ENCODE results near the gene CFAP46.
"Not testable (repeated sequence)": the region's sequence is repeated elsewhere in the genome, so short reads cannot be mapped to it uniquely, and the experiment has no call there.

The CFAP46 gene

GRCh38 chr10:132898391-132899053, 43.8 kb downstream of the CFAP46 start:
- FAIRE-seq = no peak

- FAIRE-seq = no peak
Observed at GRCh38 chr10:132897516-132898381, 44.6 kb downstream of the CFAP46 start.

GRCh38 chr10:132893786-132894185, 48.6 kb downstream of the CFAP46 start:
- not testable (repeated sequence) for FAIRE-seq

DNA sequence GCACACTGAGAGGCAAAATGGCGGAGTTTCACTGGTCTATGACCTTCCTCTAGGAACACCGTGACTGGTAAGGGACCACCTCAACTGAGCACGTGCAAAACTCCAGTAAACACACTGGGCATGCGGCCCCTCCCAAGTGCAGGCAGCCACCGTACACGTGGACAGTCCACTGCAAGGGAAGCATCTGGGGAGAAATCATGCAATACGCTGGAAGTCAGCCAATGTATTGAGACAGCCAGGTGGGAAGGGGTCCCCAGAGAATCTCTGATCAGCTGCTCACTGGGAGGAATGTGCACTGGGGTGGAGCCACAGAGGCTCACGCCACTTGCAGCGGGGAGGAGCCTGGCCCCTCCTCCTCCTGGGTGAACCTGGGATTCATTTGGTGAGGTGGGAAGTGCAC, 49.3 kb downstream of the CFAP46 start:
- no peak for FAIRE-seq

DNA sequence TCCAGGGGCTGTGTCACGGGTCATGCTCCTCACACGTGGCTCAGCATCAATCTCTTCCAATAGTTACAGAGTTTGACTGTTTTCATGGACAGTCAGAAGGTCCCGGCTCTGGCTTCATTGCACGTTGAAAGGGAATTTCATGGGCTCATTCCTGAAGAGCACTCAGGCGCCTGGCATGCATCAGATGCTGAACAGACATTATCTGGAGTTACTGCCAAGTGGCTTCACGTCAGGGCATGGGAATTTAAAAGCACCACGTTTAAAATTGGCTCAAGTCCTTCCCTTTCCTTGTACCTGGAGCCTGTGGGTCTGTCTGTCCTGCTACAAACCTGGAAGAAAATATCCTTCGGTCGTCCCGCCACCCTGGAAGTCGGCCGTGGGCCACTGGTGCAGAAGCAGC, 50.4 kb downstream of the CFAP46 start:
- no peak for FAIRE-seq

- no peak for FAIRE-seq
Observed at GRCh38 chr10:132891368-132891767, 51.0 kb downstream of the CFAP46 start.

GRCh38 chr10:132890301-132890700, 52.1 kb downstream of the CFAP46 start:
- FAIRE-seq = no peak

DNA sequence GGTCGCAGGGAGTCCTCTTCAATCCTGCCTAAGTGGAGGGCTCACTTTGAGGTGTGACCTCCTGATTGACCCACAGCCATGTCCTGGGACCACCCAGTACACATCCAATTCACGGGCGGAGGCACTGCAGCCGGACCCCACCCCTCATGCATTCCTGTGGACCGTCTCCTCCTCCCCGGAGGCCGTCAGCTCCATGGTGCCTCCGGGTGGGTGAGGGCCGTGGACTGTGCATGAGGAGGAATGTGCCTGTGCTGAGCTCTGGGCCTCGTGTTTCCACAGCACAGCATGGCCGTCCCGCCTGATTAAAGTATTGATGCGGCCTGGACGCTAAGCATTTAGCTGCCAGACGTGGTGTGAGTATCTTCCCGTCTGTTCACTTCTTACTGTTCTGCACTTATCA, 52.8 kb downstream of the CFAP46 start:
- no peak for FAIRE-seq

DNA sequence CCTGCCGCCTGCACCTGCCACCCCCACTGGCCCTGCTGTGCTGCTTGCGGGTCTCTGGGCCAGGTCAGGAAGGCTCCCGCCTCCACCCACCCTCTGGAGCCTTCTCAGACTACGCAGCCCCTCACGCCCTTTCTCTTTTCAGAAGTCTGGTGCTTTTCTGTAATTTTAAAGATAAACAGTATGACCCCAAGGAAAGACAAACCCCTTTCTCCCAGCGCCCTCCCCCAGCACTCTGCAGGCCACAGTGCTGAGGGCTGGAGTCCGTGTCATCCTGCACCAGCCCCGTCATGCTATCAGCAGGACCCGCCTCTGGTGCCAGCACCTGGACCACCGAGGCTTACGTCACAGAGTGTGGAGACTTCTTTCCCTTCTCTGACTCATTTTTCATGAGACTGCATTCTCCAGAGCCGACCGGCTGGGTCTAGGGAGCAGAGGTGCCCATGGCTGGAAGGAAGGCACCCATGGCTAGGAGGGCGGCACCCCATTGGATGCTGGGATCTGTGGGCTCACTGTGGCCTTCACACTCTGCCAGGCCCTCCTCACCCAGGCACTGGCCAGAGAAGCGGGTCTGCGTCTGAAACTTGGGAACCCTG, 53.4 kb downstream of the CFAP46 start:
- FAIRE-seq = no peak

DNA sequence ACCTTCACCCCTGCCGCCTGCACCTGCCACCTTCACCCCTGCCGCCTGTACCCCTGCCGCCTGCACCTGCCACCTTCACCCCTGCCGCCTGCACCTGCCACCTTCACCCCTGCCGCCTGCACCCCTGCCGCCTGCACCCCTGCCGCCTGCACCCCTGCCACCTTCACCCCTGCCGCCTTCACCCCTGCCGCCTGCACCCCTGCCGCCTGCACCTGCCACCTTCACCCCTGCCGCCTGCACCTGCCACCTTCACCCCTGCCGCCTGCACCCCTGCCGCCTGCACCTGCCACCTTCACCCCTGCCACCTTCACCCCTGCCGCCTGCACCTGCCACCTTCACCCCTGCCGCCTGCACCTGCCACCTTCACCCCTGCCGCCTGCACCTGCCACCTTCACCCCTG, 53.9 kb downstream of the CFAP46 start:
- not testable (repeated sequence) for FAIRE-seq

DNA sequence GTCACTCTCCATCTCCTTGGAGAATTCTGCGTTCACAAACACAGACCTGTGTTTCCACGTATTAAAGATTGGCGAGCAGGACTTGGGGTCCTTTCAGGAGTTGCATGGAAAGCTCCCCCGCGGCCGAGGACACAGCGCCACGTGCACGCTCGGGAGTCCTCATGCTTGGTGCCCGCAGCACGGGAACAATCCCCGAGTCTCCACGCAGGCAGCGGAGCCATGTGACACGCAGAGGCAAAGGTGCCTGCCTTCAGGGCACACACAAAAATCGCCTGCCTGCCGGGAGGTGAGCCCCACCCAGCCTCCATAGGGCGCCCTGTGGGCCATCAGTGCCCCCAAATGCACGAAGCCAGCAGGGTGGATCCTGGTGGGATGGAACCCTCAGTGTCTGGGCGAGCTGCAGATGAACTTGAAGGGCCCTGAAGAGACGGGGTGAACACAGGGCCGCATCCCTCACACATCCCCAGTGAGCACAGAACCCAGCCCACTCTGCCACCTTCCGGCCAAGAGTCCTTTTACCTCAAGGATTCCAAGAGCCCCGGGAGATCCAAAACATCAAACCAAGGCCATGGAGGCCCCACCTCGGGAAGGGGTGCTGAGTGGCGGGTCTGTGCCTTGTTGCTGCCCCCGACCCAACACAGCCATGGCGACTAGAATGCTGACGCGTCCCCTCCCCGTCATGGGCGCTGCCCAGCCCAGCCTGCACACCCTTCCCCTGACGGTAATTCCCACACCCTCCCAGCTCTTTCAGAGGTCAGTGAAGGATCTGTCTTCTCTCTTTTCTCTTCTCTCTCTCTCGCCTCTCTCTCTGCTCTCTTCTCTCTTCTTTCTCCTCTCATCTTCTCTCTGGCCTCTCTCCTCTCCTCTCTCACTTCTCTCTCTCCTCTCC, 55.9 kb downstream of the CFAP46 start:
- no peak for FAIRE-seq

DNA sequence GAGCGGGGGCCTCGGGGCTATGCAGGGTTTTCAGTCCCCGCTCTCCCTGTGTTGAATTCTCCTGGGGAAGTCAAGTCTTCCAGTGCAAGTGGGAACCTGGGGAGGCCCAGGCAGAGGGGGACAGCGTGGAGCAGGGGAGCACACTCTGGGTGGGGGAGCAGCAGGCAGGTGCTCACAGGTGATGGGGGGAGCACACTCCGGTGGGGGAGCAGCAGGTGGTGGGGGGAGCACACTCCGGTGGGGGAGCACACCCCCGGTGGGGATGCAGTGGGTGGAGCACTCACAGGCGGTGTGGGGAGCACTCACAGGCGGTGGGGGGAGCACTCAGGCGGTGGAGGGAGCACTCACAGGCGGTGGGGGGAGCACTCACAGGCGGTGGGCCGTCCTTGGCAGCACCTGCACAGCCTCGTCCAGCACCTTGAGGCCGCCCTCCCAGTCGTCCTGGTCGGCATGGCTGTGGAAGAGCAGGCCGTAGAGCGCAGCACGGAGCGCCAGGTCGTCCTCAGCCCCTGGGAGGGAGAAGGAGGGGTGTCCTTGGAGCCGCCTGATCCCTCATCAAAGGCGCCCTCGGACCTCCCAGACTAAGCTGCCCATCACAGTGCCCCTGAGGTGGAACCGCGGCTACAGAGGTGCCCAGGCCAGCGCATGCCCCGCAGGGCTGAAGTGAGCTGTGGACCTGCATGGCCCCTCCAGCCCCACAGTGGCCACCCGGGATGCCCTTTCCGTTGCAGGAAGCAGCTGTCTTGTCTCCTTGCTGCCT, 56.7 kb downstream of the CFAP46 start:
- FAIRE-seq = no peak

- no peak for FAIRE-seq
Observed at GRCh38 chr10:132884691-132885271, 57.6 kb downstream of the CFAP46 start.

DNA sequence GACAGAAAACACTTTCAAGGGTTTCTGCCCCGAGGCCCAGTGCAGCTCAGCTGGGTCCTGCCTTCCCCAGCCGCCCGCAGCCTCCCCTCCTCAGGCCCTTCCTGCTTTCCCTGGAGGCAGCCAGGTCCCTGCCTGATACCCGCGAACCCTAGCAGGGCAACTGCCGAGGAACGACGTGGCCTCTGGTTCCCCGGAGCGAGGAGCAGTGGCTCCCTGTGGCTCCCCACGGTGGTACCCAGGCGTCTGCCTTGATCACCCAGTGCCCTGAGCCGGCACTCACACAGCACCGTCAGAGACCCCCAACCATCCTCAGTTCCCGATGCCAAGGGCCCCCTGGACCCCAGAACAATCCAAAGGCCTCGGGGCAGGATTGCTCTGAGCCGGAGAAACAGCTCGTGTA, 58.3 kb downstream of the CFAP46 start:
- no peak for FAIRE-seq

- no peak for FAIRE-seq
Observed at GRCh38 chr10:132883391-132883881, 58.9 kb downstream of the CFAP46 start.

DNA sequence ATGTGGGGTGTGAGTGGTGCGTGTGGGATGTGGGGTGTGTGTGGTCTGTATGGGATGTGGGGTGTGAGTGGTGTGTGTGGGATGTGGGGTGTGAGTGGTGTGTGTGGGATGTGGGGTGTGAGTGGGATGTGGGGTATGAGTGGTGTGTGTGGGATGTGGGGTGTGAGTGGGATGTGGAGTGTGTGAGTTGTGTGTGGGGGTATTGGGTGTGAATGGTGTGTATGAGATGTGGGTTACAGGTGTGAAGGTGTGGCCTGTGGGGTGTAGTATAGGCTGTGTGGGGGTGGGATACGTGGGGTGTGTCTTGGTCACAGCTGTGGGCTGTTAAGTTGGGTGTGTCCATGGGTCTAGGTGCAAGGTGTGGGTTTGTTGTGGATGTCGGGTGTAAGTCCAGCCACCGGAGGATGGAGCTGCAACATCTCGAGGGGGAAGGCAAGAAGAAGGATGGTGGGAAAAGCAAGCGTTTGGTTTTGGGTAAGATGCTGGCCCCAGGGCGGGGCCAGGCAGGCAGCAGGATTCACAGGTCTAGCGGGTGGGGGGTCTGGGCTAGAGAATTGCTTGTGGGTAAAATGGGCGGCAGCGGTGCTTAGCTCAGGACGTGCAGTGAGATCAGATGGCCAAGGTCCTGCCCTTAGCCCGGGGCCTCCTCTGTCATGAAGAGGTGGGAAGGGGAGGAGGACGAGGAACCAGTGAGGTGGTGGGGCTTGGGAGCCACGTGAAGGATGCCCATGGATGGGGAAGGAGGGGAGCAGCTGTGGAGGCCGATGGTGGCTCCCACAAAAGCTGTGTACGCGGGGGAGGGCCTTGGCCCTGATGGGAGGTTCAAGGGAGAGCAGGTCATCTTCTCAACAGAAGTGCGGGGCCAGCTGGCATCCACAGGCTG, 60.1 kb downstream of the CFAP46 start:
- no peak for FAIRE-seq

DNA sequence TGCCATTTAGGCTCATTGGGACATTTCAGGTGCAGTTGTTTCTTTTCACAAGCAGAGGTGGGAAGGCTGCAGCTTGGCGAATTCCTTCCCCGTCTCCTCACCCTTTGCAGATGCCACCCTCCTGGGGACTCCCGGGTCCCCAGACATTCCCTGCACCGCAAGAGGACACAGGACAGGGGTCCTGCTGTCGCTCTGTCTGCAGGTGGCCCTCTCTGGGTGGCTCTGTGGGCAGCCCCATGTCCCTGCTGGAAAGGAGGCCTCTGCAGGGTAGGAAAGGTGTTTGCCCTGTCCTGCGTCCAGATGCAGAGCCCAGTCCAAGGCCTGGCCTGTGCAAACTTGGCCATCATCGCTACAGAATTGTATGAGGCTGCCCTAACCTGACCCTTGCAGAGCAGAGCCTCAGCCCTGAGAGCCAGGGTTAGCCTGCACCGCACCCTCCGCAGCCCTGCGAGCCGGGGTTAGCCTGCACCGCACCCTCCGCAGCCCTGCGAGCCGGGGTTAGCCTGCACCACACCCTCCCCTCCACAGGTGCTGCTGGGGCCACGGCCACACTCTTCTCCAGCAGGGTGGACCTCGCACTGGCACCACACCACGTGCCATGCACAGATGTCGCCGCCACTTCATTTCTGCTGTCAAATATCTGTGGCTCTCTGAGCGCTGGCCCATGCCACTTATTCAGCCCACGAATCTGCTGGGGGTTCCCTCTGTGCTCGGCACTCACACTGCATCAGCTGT, 61.0 kb downstream of the CFAP46 start:
- no peak for FAIRE-seq

DNA sequence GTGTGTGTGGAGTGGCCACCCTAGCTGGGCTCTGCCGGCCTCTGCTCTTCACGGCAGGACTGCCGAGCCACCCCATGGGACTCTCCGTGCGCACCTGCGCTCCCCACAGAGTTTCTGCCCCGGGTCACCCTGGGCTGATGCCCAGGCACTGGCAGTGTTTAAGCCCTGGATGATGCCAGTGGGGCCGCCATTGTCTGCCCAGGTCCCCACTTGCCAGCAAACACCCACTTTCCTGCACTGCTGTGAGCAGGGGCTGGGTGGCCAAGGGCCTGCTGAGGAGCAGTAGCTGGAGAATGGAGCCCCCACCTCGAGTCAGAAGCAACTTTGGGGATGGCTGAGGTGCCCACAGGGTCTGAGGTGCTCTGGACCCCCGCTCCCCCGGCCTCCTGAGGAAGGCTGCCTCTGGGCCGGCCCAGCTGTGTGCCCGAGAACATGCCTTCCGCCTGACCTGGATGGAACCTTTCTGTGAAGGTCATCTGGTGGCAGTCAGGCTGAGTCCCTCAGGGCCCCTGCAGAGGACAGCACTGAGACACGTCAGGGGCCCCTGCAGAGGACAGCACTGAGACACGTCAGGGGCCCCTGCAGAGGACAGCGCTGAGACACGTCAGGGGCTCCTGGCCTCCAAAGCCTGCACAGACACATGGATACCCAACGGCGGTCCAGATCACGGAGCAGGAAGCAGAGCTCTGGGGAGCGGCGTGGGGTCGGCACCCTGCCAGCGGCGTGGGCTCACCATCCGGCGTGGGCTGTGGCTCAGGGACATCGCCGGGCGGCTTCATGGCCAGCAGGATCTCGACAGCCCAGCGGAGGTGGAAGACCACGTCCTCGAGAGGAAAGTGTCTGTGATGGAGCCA, 62.0 kb downstream of the CFAP46 start:
- no peak for FAIRE-seq

All from G401.6 (cell line).